Mucosa of stomach (tissue), 1 donor: ENCODE data around the gene USP17L20.
"Not testable (repeated sequence)": the region's sequence is repeated elsewhere in the genome, so short reads cannot be mapped to it uniquely, and the experiment has no call there.

ENCODE experiments used
- H3K27me3 ChIP-seq: one replicate; pipeline ENCODE4 v1.7.0; 2013; ENCODE audit warnings: mild to moderate bottlenecking, low read length; ENCODE audit not compliant: control insufficient read depth, insufficient read depth
- H3K36me3 ChIP-seq: one replicate; pipeline ENCODE4 v1.7.0; 2013; ENCODE audit warnings: low read length; ENCODE audit not compliant: control insufficient read depth, insufficient read depth
- H3K4me1 ChIP-seq: one replicate; pipeline ENCODE4 v1.7.0; 2013; ENCODE audit warnings: mild to moderate bottlenecking, low read length; ENCODE audit not compliant: control insufficient read depth, insufficient read depth
- H3K4me3 ChIP-seq: one replicate; pipeline ENCODE4 v1.7.0; 2013; ENCODE audit warnings: low read length
- H3K9ac ChIP-seq: one replicate; pipeline ENCODE4 v1.7.0; 2013; ENCODE audit warnings: mild to moderate bottlenecking, low read length, moderate library complexity
- H3K9me3 ChIP-seq: one replicate; pipeline ENCODE4 v1.7.0; 2013; ENCODE audit warnings: mild to moderate bottlenecking, low read length, moderate library complexity; ENCODE audit not compliant: control insufficient read depth
- donor health status: Pancreatic carcinoma.

The USP17L20 gene

DNA sequence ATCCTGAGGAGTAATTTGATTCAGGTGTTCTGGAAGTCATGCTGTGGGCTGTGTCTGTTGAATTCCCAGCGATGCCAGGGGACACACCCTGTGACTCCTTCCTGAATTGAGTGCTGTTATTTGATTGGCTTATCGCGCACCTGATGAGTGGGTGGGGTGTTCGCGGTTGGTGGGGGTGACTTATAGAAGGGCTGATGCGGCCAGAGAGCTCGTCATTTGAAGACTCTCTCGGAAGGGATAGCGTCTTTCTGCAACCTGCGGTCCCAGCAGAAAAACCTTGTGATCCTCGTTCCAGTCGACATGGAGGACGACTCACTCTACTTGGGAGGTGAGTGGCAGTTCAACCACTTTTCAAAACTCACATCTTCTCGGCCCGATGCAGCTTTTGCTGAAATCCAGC is at the start of gene USP17L20:
USP17L20 (plus strand) TSS at position 301 of the 400 bp plus-strand sequence; CDS start at position 301, 0 bp downstream.
- not testable (repeated sequence) for H3K36me3 ChIP-seq, H3K4me1 ChIP-seq, H3K9me3 ChIP-seq, H3K4me3 ChIP-seq, H3K9ac ChIP-seq, H3K27me3 ChIP-seq

DNA sequence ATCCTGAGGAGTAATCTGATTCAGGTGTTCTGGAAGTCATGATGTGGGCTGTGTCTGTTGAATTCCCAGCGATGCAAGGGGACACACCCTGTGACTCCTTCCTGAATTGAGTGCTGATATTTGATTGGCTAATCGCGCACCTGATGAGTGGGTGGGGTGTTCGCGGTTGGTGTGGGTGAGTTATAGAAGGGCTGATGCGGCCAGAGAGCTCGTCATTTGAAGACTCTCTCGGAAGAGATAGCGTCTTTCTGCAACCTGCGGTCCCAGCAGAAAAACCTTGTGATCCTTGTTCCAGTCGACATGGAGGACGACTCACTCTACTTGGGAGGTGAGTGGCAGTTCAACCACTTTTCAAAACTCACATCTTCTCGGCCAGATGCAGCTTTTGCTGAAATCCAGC is 47.6 kb upstream of the USP17L20 start, which contains the start of gene USP17L10:
USP17L10 (plus strand) TSS at position 301 of the 400 bp plus-strand sequence; CDS start at position 301, 0 bp downstream.
- H3K36me3 ChIP-seq, H3K9ac ChIP-seq, H3K9me3 ChIP-seq, H3K4me3 ChIP-seq, H3K4me1 ChIP-seq, H3K27me3 ChIP-seq: not testable (repeated sequence)

- not testable (repeated sequence) for H3K4me3 ChIP-seq, H3K4me1 ChIP-seq, H3K36me3 ChIP-seq, H3K9me3 ChIP-seq, H3K27me3 ChIP-seq, H3K9ac ChIP-seq
These were observed 43.2 kb upstream of the USP17L20 start for GRCh38 chr4:9214701-9215100.

DNA sequence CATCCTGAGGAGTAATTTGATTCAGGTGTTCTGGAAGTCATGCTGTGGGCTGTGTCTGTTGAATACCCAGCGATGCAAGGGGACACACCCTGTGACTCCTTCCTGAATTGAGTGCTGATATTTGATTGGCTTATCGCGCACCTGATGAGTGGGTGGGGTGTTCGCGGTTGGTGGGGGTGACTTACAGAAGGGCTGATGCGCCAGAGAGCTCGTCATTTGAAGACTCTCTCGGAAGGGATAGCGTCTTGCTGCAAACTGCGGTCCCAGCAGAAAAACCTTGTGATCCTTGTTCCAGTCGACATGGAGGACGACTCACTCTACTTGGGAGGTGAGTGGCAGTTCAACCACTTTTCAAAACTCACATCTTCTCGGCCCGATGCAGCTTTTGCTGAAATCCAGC is 42.8 kb upstream of the USP17L20 start, which contains the start of gene USP17L11:
USP17L11 (plus strand) TSS at position 301 of the 400 bp plus-strand sequence; CDS start at position 301, 0 bp downstream.
- not testable (repeated sequence) for H3K9me3 ChIP-seq, H3K9ac ChIP-seq, H3K27me3 ChIP-seq, H3K36me3 ChIP-seq, H3K4me1 ChIP-seq, H3K4me3 ChIP-seq

DNA sequence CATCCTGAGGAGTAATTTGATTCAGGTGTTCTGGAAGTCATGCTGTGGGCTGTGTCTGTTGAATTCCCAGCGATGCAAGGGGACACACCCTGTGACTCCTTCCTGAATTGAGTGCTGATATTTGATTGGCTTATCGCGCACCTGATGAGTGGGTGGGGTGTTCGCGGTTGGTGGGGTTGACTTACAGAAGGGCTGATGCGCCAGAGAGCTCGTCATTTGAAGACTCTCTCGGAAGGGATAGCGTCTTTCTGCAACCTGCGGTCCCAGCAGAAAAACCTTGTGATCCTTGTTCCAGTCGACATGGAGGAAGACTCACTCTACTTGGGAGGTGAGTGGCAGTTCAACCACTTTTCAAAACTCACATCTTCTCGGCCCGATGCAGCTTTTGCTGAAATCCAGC is 38.1 kb upstream of the USP17L20 start, which contains the start of gene USP17L12:
USP17L12 (plus strand) TSS at position 301 of the 400 bp plus-strand sequence; CDS start at position 301, 0 bp downstream.
- not testable (repeated sequence) for H3K27me3 ChIP-seq

GRCh38 chr4:9224596-9224995 is 33.3 kb upstream of the USP17L20 start, which contains the start of gene USP17L13:
TSS of gene USP17L13 (plus strand) at chr4:9224896. CDS start at chr4:9224896, 0 bp downstream.
- not testable (repeated sequence) for H3K27me3 ChIP-seq, H3K36me3 ChIP-seq, H3K4me3 ChIP-seq, H3K4me1 ChIP-seq, H3K9me3 ChIP-seq, H3K9ac ChIP-seq

More for the DNA sequence above, 38.1 kb upstream of the USP17L20 start, which contains the start of gene USP17L12:
- H3K36me3 ChIP-seq, H3K9me3 ChIP-seq, H3K4me1 ChIP-seq, H3K4me3 ChIP-seq, H3K9ac ChIP-seq: not testable (repeated sequence)

DNA sequence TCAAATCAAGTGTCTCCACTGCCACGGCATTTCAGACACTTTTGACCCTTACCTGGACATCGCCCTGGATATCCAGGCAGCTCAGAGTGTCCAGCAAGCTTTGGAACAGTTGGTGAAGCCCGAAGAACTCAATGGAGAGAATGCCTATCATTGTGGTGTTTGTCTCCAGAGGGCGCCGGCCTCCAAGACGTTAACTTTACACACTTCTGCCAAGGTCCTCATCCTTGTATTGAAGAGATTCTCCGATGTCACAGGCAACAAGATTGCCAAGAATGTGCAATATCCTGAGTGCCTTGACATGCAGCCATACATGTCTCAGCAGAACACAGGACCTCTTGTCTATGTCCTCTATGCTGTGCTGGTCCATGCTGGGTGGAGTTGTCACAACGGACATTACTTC is 27.7 kb upstream of the USP17L20 start:
- not testable (repeated sequence) for H3K4me1 ChIP-seq, H3K9ac ChIP-seq, H3K27me3 ChIP-seq, H3K9me3 ChIP-seq, H3K4me3 ChIP-seq, H3K36me3 ChIP-seq

- H3K4me3 ChIP-seq, H3K9ac ChIP-seq, H3K27me3 ChIP-seq, H3K4me1 ChIP-seq, H3K36me3 ChIP-seq, H3K9me3 ChIP-seq: not testable (repeated sequence)
These were observed 23.8 kb upstream of the USP17L20 start, which contains the start of gene USP17L15 for GRCh38 chr4:9234085-9234484. TSS of gene USP17L15 (plus strand) at chr4:9234385. CDS start at chr4:9234385, 0 bp downstream.

DNA sequence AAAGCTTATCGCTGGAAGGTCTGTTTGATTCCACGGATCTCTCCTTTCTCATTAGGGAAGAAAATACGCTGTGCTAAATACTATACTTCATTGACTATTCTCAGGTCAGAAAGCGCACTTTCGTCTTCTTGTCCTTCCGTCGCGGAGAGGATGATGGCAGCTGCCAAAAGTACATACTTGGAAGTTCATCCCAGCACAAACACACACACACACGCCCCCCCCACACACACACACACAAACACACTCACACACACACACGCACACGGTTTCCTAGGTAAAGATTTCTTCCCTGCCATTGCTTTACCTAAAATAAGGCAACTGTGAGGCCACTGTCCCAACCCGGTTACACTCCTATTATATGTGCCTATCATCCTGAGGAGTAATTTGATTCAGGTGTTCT is 19.5 kb upstream of the USP17L20 start:
- not testable (repeated sequence) for H3K36me3 ChIP-seq, H3K27me3 ChIP-seq, H3K4me3 ChIP-seq, H3K9me3 ChIP-seq, H3K4me1 ChIP-seq, H3K9ac ChIP-seq

- not testable (repeated sequence) for H3K9ac ChIP-seq, H3K9me3 ChIP-seq, H3K27me3 ChIP-seq, H3K4me1 ChIP-seq, H3K4me3 ChIP-seq, H3K36me3 ChIP-seq
These were observed 14.3 kb upstream of the USP17L20 start, which contains the start of gene USP17L17 for GRCh38 chr4:9243579-9243978. TSS of gene USP17L17 (plus strand) at chr4:9243879. CDS start at chr4:9243879, 0 bp downstream.

GRCh38 chr4:9247953-9248680 is 9.8 kb upstream of the USP17L20 start, which contains the start of gene USP17L18:
TSS of gene USP17L18 (plus strand) at chr4:9248630. CDS start at chr4:9248630, 0 bp downstream.
- not testable (repeated sequence) for H3K9me3 ChIP-seq, H3K4me1 ChIP-seq, H3K4me3 ChIP-seq

GRCh38 chr4:9253078-9253477 is 4.8 kb upstream of the USP17L20 start, which contains the start of gene USP17L19:
TSS of gene USP17L19 (plus strand) at chr4:9253378. CDS start at chr4:9253378, 0 bp downstream.
- H3K36me3 ChIP-seq, H3K9me3 ChIP-seq, H3K4me1 ChIP-seq, H3K9ac ChIP-seq, H3K27me3 ChIP-seq, H3K4me3 ChIP-seq: not testable (repeated sequence)

More at GRCh38 chr4:9247953-9248680, 9.8 kb upstream of the USP17L20 start, which contains the start of gene USP17L18:
- not testable (repeated sequence) for H3K9ac ChIP-seq, H3K36me3 ChIP-seq, H3K27me3 ChIP-seq
